GM23248 (cell line): Measurements from ENCODE around the gene ZNF318. TPM values are rescaled to one million over a fixed set of nuclear protein-coding genes. Genes with fewer than 3 reads are reported as not detected.
A peak's percentile ranks its signal among the peaks of the same experiment; 100 is the strongest.

Source experiments
- DNase-seq: peaks from one replicate; pipeline ENCODE4 v3.0.0-alpha.2; 2015
- H2AFZ ChIP-seq: fragments of 200-600 bp; sonication (generic); 2 replicates; pipeline ENCODE4 v1.6.1; 2016; ENCODE audit warnings: antibody characterized with exemption
- H3F3A ChIP-seq: fragments of 200-600 bp; sonication (generic); 2 replicates; pipeline ENCODE4 v1.6.1; 2016; ENCODE audit warnings: mild to moderate bottlenecking, antibody characterized with exemption, mixed run types; ENCODE audit not compliant: insufficient read depth
- H3K27ac ChIP-seq: fragments of 200-600 bp; sonication (generic); 2 replicates; pipeline ENCODE4 v1.5.1; 2016; ENCODE audit warnings: mild to moderate bottlenecking
- H3K27me3 ChIP-seq: fragments of 200-600 bp; sonication (generic); replicated peaks from 2 replicates; pipeline ENCODE4 v1.6.1; 2016; ENCODE audit warnings: mild to moderate bottlenecking; ENCODE audit not compliant: insufficient read depth
- H3K36me3 ChIP-seq: fragments of 200-600 bp; sonication (generic); 2 replicates; pipeline ENCODE4 v1.6.1; 2016; ENCODE audit warnings: low read depth, mild to moderate bottlenecking
- H3K4me1 ChIP-seq: fragments of 200-600 bp; sonication (generic); 2 replicates; pipeline ENCODE4 v1.6.1; 2016; ENCODE audit warnings: mild to moderate bottlenecking; ENCODE audit not compliant: insufficient read depth
- H3K4me2 ChIP-seq: fragments of 200-600 bp; sonication (generic); one replicate; pipeline ENCODE4 v1.6.1; 2016; ENCODE audit warnings: mild to moderate bottlenecking; ENCODE audit not compliant: unreplicated experiment
- H3K4me3 ChIP-seq: fragments of 200-600 bp; sonication (generic); 2 replicates; pipeline ENCODE4 v1.5.1; 2016; ENCODE audit warnings: mild to moderate bottlenecking
- H3K79me2 ChIP-seq: fragments of 200-600 bp; sonication (generic); 2 replicates; pipeline ENCODE4 v1.6.1; 2016; ENCODE audit warnings: mild to moderate bottlenecking; ENCODE audit not compliant: insufficient read depth
- H3K9ac ChIP-seq: fragments of 200-600 bp; sonication (generic); 2 replicates; pipeline ENCODE4 v1.6.1; 2016; ENCODE audit warnings: mild to moderate bottlenecking
- H3K9me2 ChIP-seq: fragments of 200-600 bp; sonication (generic); 2 replicates; pipeline ENCODE4 v1.6.1; 2016; ENCODE audit warnings: mixed run types, mild to moderate bottlenecking, moderate library complexity; ENCODE audit not compliant: insufficient read depth
- H3K9me3 ChIP-seq: fragments of 200-600 bp; sonication (generic); one replicate; pipeline ENCODE4 v1.6.1; 2017; ENCODE audit warnings: low read depth
- H4K20me1 ChIP-seq: fragments of 200-600 bp; sonication (generic); 2 replicates; pipeline ENCODE4 v1.6.0; 2016; ENCODE audit not compliant: insufficient read depth
- EZH2 ChIP-seq: fragments of 200-600 bp; sonication (generic); IDR thresholded peaks from 2 replicates; pipeline ENCODE4 v1.6.1; 2018; ENCODE audit warnings: antibody characterized with exemption, mild to moderate bottlenecking; ENCODE audit not compliant: insufficient read depth, poor library complexity, severe bottlenecking
- EZH2phosphoT487 ChIP-seq: fragments of 200-600 bp; sonication (generic); IDR thresholded peaks from 2 replicates; pipeline ENCODE4 v1.6.1; 2018; ENCODE audit warnings: antibody characterized with exemption, moderate library complexity, mild to moderate bottlenecking, low read depth; ENCODE audit not compliant: insufficient read depth
- WGBS, 2 experiments: methylation state at CpG; one replicate each; pipeline ENCODE4 v1.1.6; 2015 to 2017; ENCODE audit warnings: low lambda C conversion rate in 2 of 2, low coverage in 1 of 2; ENCODE audit errors: missing lambda C conversion rate in 2 of 2; 5-methylcytosine and 5-hydroxymethylcytosine counted together
- in situ Hi-C: fragments of 300-500 bp; cut with MboI; formaldehyde crosslinking; loops from 2 replicates; pipeline ENCODE4 v1.15.0; 2020
- polyA plus RNA-seq: library from polyadenylated mRNA; unstranded; fragments of >200 nt; fragmentation: Nextera tagmentation; extraction: Ambion mirVana; gene quantifications from 2 replicates; pipeline ENCODE4 v1.2.1, GENCODE V29; 2016
- total RNA-seq: library from RNA; depleted of rRNA; stranded (reverse); fragments of >200 nt; shearing (Covaris generic); gene quantifications from 2 replicates; pipeline ENCODE4 v1.2.3, GENCODE V29; 2014

Gene ZNF318
- total and polyA plus RNA-seq, 2 experiments from 2014 or later = 4.1 to 10.7 TPM

- H3F3A ChIP-seq = no peaks in the 10 kb centered on the region
- H3K4me3 ChIP-seq = peak overlapping the region; percentile 88
- TF ChIP-seq EZH2 = no peak
- TF ChIP-seq EZH2phosphoT487 = no peak
- H3K36me3 ChIP-seq = peaks cover 13% of the 10 kb centered on the region; the same call in 1 of the 2 replicates
- H3K9me3 ChIP-seq = no peaks in the 10 kb centered on the region
- H2AFZ ChIP-seq = peak overlapping the region; percentile 87
- H3K79me2 ChIP-seq = peaks cover 35% of the 10 kb centered on the region
- 1% methylated on average over 36 to 71 of the region's 71 CpGs for WGBS, 2 experiments
- H3K9me2 ChIP-seq = no peaks in the 10 kb centered on the region
- H3K27ac ChIP-seq = peak overlapping the region; percentile 44
- DNase-seq = peak; percentile 82
- in situ Hi-C loops = no loop called here
- 0 out of 2 replicates have a peak, but pooled peaks cover 3% of the 10 kb centered on the region for H4K20me1 ChIP-seq
- H3K27me3 ChIP-seq = no peaks in the 10 kb centered on the region
- H3K4me2 ChIP-seq = peak overlapping the region; percentile 84
- H3K9ac ChIP-seq = peak overlapping the region; percentile 81
- peaks cover 15% of the 10 kb centered on the region; the same call in 1 of the 2 replicates for H3K4me1 ChIP-seq
Measured at GRCh38 chr6:43368259-43369160, 937 bp downstream of the ZNF318 start.

- peak overlapping the region; percentile 88 for H3K4me3 ChIP-seq
- no peak overlapping the region for H3K27ac ChIP-seq
- no peaks in the 10 kb centered on the region for H3K9me2 ChIP-seq
- peaks cover 16% of the 10 kb centered on the region for H3K36me3 ChIP-seq
- H3K4me2 ChIP-seq = peak overlapping the region; percentile 84
- no peaks in the 10 kb centered on the region for H3K27me3 ChIP-seq
- 71 to 72% methylated on average over 9 of the region's 9 CpGs for WGBS, 2 experiments
- no peak for DNase-seq
- H3K9ac ChIP-seq = peak overlapping the region; percentile 81
- H2AFZ ChIP-seq = 0 out of 2 replicates have a peak overlapping the region, but pooled peaks have one; percentile 7
- in situ Hi-C loops = no loop called here
- H3K4me1 ChIP-seq = peaks cover 15% of the 10 kb centered on the region; the same call in 1 of the 2 replicates
- TF ChIP-seq EZH2 = no peak
- no peak for TF ChIP-seq EZH2phosphoT487
- H4K20me1 ChIP-seq = 0 out of 2 replicates have a peak, but pooled peaks cover 3% of the 10 kb centered on the region
- no peaks in the 10 kb centered on the region for H3K9me3 ChIP-seq
- H3K79me2 ChIP-seq = peaks cover 35% of the 10 kb centered on the region
- H3F3A ChIP-seq = no peaks in the 10 kb centered on the region
Measured at GRCh38 chr6:43367245-43367984, 2.0 kb downstream of the ZNF318 start.

- no peaks in the 10 kb centered on the region for H3K9me2 ChIP-seq
- 0 out of 2 replicates have a peak, but pooled peaks cover 12% of the 10 kb centered on the region for H3F3A ChIP-seq
- no peaks in the 10 kb centered on the region for H3K9me3 ChIP-seq
- no peak overlapping the region for H3K4me3 ChIP-seq
- no peak overlapping the region for H3K4me2 ChIP-seq
- no peaks in the 10 kb centered on the region for H3K27me3 ChIP-seq
- no peaks in the 10 kb centered on the region for H4K20me1 ChIP-seq
- no peak for TF ChIP-seq EZH2
- no peak for TF ChIP-seq EZH2phosphoT487
- H2AFZ ChIP-seq = no peak overlapping the region
- WGBS, 2 experiments = 98% methylated on average over 2 of the region's 2 CpGs
- DNase-seq = no peak
- H3K36me3 ChIP-seq = peaks cover 28% of the 10 kb centered on the region
- no peak overlapping the region for H3K9ac ChIP-seq
- peaks cover 20% of the 10 kb centered on the region for H3K79me2 ChIP-seq
- peaks cover 18% of the 10 kb centered on the region for H3K4me1 ChIP-seq
- in situ Hi-C loops = no loop called here
- no peak overlapping the region for H3K27ac ChIP-seq
Measured at GRCh38 chr6:43361269-43361668, 8.2 kb downstream of the ZNF318 start.

DNA sequence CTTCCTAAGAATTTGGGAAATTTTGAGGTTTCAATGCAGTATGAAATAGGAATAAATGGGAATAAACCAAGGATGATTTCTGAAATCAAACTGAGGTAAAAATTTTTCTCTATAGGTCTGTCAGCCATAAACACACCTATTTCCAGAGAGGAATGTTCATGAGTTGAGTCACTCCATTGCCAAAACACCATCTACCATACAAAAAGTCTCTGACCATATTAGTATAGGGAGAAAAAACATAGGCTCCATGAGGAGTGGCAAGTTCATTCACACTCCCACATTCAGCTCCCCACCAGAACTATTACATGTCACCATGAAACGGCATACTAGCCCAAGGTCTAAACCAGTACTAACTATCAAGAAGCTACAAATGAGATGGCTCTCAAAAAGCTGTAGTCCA lies 9.6 kb downstream of the ZNF318 start:
- in situ Hi-C loops = no loop called here
- TF ChIP-seq EZH2phosphoT487 (no peak), EZH2 (no peak)
- no peak for DNase-seq
- Histone ChIP-seq H3K79me2 (peaks cover 12% of the 10 kb centered on the region; the same call in 1 of the 2 replicates), H3K4me3 (no peak overlapping the region), H3K4me1 (peaks cover 23% of the 10 kb centered on the region), H4K20me1 (no peaks in the 10 kb centered on the region), H3F3A (0 out of 2 replicates have a peak, but pooled peaks cover 12% of the 10 kb centered on the region), H3K9me2 (no peaks in the 10 kb centered on the region), H3K36me3 (peaks cover 22% of the 10 kb centered on the region), H3K27ac (no peak overlapping the region), H3K27me3 (no peaks in the 10 kb centered on the region), H3K4me2 (peak overlapping the region; percentile 10), H3K9ac (no peak overlapping the region), H3K9me3 (no peaks in the 10 kb centered on the region), H2AFZ (no peak overlapping the region)
- 65 to 73% methylated on average over 1 of the region's 1 CpG for WGBS, 2 experiments
